Measurements from ENCODE around the gene B4GALNT2.

DNA sequence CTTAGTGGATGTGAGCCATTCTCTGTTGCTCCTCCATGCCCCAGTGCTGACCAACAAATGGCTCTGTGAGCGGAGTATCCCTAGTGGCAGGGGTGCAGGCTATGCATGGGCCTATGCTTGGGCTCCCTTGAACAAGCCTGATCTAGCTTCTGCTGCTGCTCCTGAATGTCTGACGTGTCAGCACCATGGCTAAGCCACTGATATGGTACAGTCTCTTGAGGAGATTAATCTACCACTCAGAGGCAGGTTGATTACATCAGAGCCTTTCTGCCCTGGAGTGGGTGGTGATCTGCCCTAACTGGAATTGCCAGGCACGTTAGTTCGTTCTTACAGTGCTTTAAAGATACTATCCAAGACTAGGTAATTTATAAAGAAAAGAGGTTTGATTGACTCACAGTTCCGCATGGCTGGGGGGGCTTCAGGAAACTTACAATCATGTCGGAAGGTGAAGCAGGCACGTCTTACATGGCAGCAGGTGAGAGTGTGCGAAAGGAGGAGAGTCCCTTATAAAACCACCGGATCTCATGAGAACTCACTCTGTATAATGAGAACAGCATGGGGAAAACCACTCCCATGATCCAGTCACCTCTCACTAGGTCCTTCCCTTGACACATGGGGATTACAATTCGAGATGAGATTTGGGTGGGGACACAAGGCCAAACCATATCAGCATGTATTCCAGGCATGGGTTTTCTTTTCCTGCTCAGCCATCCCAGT lies 41.5 kb upstream of the B4GALNT2 start:
- TF ChIP-seq, protein P1, sequence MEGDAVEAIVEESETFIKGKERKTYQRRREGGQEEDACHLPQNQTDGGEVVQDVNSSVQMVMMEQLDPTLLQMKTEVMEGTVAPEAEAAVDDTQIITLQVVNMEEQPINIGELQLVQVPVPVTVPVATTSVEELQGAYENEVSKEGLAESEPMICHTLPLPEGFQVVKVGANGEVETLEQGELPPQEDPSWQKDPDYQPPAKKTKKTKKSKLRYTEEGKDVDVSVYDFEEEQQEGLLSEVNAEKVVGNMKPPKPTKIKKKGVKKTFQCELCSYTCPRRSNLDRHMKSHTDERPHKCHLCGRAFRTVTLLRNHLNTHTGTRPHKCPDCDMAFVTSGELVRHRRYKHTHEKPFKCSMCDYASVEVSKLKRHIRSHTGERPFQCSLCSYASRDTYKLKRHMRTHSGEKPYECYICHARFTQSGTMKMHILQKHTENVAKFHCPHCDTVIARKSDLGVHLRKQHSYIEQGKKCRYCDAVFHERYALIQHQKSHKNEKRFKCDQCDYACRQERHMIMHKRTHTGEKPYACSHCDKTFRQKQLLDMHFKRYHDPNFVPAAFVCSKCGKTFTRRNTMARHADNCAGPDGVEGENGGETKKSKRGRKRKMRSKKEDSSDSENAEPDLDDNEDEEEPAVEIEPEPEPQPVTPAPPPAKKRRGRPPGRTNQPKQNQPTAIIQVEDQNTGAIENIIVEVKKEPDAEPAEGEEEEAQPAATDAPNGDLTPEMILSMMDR (IDR thresholded peaks at IDR 0.05): no peak
- no peak for TF ChIP-seq POLR2AphosphoS5 (IDR thresholded peaks at IDR 0.05)
- TF ChIP-seq POLR2A (IDR thresholded peaks at IDR 0.05): no peak
